Progenitor cell of endocrine pancreas (in vitro differentiated cells): Measurements from ENCODE around the gene PRR5L. TPM values are rescaled to one million over a fixed set of nuclear protein-coding genes. Genes with fewer than 3 reads are reported as not detected.

Source experiments
- DNase-seq: peaks from one replicate; pipeline ENCODE4 v3.0.0; 2021; ENCODE audit warnings: low spot score; ENCODE audit not compliant: unreplicated experiment
- H3K27ac Mint-ChIP-seq: 2 replicates; pipeline ENCODE4 v1.8.0; 2021; ENCODE audit warnings: mild to moderate bottlenecking, moderate library complexity, mixed read lengths
- H3K27me3 Mint-ChIP-seq: 2 replicates; pipeline ENCODE4 v1.8.0; 2021; ENCODE audit warnings: mixed read lengths
- H3K36me3 Mint-ChIP-seq: 2 replicates; pipeline ENCODE4 v1.8.0; 2022; ENCODE audit warnings: mixed read lengths; ENCODE audit not compliant: insufficient read depth
- H3K4me1 Mint-ChIP-seq: 2 replicates; pipeline ENCODE4 v1.8.0; 2021; ENCODE audit warnings: low read depth, mixed read lengths
- H3K4me3 Mint-ChIP-seq: 2 replicates; pipeline ENCODE4 v1.8.0; 2021; ENCODE audit warnings: low read depth, mild to moderate bottlenecking, moderate library complexity, mixed read lengths
- H3K9me3 Mint-ChIP-seq: 2 replicates; pipeline ENCODE4 v1.8.0; 2021; ENCODE audit warnings: low read depth, mixed read lengths
- CTCF ChIP-seq: fragments of 200-600 bp; sonication (generic); IDR thresholded peaks from one replicate; pipeline ENCODE4 v1.5.0; 2021; ENCODE audit warnings: antibody characterized with exemption, mild to moderate bottlenecking; ENCODE audit not compliant: unreplicated experiment
- total RNA-seq: library from RNA; stranded (reverse); gene quantifications from 2 replicates; pipeline ENCODE4 v1.2.1, GENCODE V29; 2021

Gene PRR5L
- total RNA-seq, 1 donor from 2014 or later: 1.7 TPM

GRCh38 chr11:36431429-36432092 is 135.5 kb downstream of the PRR5L start:
- Mint-ChIP-seq H3K36me3 (no peaks in the 10 kb centered on the region), H3K27me3 (no peaks in the 10 kb centered on the region), H3K4me3 (no peak overlapping the region), H3K9me3 (no peaks in the 10 kb centered on the region), H3K4me1 (no peaks in the 10 kb centered on the region), H3K27ac (no peak overlapping the region)
- no peak for DNase-seq
- TF ChIP-seq CTCF: no peak

GRCh38 chr11:36432093-36432469 is 136.0 kb downstream of the PRR5L start:
- DNase-seq: no peak
- Mint-ChIP-seq H3K36me3 (no peaks in the 10 kb centered on the region), H3K4me1 (no peaks in the 10 kb centered on the region), H3K9me3 (no peaks in the 10 kb centered on the region), H3K27ac (no peak overlapping the region), H3K27me3 (no peaks in the 10 kb centered on the region), H3K4me3 (no peak overlapping the region)
- no peak for TF ChIP-seq CTCF

- Mint-ChIP-seq H3K27ac (no peak overlapping the region), H3K9me3 (no peaks in the 10 kb centered on the region), H3K36me3 (no peaks in the 10 kb centered on the region), H3K4me1 (no peaks in the 10 kb centered on the region), H3K27me3 (no peaks in the 10 kb centered on the region), H3K4me3 (no peak overlapping the region)
- DNase-seq: no peak
- no peak for TF ChIP-seq CTCF
Observed at GRCh38 chr11:36432738-36433137, 136.7 kb downstream of the PRR5L start.

- no peak for DNase-seq
- TF ChIP-seq CTCF: no peak
- Mint-ChIP-seq H3K27ac (no peak overlapping the region), H3K4me1 (no peaks in the 10 kb centered on the region), H3K9me3 (no peaks in the 10 kb centered on the region), H3K27me3 (no peaks in the 10 kb centered on the region), H3K4me3 (no peak overlapping the region), H3K36me3 (no peaks in the 10 kb centered on the region)
Observed at GRCh38 chr11:36436064-36436463, 140.0 kb downstream of the PRR5L start.

GRCh38 chr11:36436589-36436988 is 140.5 kb downstream of the PRR5L start:
- Mint-ChIP-seq H3K27me3 (no peaks in the 10 kb centered on the region), H3K9me3 (no peaks in the 10 kb centered on the region), H3K4me1 (no peaks in the 10 kb centered on the region), H3K4me3 (no peak overlapping the region), H3K36me3 (no peaks in the 10 kb centered on the region), H3K27ac (no peak overlapping the region)
- no peak for DNase-seq
- no peak for TF ChIP-seq CTCF
